HCT116 (cell line): ENCODE measurements around the gene GPR31. TPM values are rescaled to one million over a fixed set of nuclear protein-coding genes. Genes with fewer than 3 reads are reported as not detected.

Source experiments
- ATAC-seq: fragments of 200-7000 bp; cut with Tn5 transposase; 2 replicates; pipeline ENCODE4 v1.9.1; 2020; ENCODE audit warnings: mild to moderate bottlenecking, moderate library complexity
- BruUV-seq: library from RNA; stranded (reverse); fragments of 400-500 nt; replicated peaks from 2 replicates; lab custom pipeline; 2021; lab: Mats Ljungman, UMichigan
- CTCF ChIA-PET: fragments of 300-600 bp; sonication (Branson Sonifier 250); formaldehyde crosslinking; loops from one replicate; lab custom pipeline; 2021; ENCODE audit warnings: antibody characterized with exemption; lab: Charles Lee
- POLR2A ChIA-PET: fragments of 300-600, 350-600 bp; sonication (Branson Sonifier 250); formaldehyde crosslinking; loops from one replicate; lab custom pipeline; 2021; ENCODE audit warnings: antibody characterized with exemption; lab: Charles Lee
- RAD21 ChIA-PET, 2 experiments: fragments of 300-600 bp; sonication (Branson Sonifier 250); formaldehyde crosslinking; loops; one replicate each; lab custom pipeline; 2023; ENCODE audit warnings: low total read pairs in 2 of 2; ENCODE audit not compliant: uncharacterized antibody in 2 of 2, unreplicated experiment in 2 of 2, low non-redundant PET in 1 of 2; lab: Charles Lee
- DNase-seq: peaks from one replicate; pipeline ENCODE4 v3.0.0-alpha.2; 2010; ENCODE audit warnings: low read depth, low spot score
- H2AFZ ChIP-seq: fragments of 200-600 bp; shearing (Covaris generic), sonication (generic); 2 replicates; pipeline ENCODE4 v1.6.1; 2017; ENCODE audit warnings: low read depth, mixed run types, mixed read lengths, antibody characterized with exemption, low read length; ENCODE audit not compliant: poor library complexity, severe bottlenecking
- H3K27ac ChIP-seq: 2 replicates; pipeline ENCODE4 v1.5.1; 2012; ENCODE audit warnings: low read depth, low read length
- H3K27me3 ChIP-seq: fragments of 200-600 bp; sonication (generic); 2 replicates; pipeline ENCODE4 v1.6.1; 2016; ENCODE audit warnings: mixed run types, low read length, mixed read lengths; ENCODE audit not compliant: insufficient read depth
- H3K36me3 ChIP-seq, 2 experiments: fragments of 200-500 bp in 1 of 2; fragments of 200-600 bp in 1 of 2; sonication (Bioruptor generic) in 1 of 2; sonication (generic) in 1 of 2; 2 replicates each; pipeline versions ENCODE4 v1.5.1 to v1.6.1; 2014 to 2016; ENCODE audit warnings: low read length in 2 of 2, inconsistent platforms in 1 of 2, mixed read lengths in 1 of 2, mixed run types in 1 of 2; ENCODE audit not compliant: insufficient read depth in 2 of 2, control insufficient read depth in 1 of 2
- H3K4me1 ChIP-seq, 2 experiments: fragments of 200-600 bp in 1 of 2; sonication (generic) in 1 of 2; 2 replicates each; pipeline versions ENCODE4 v1.5.1 to v1.6.1; 2012 to 2017; ENCODE audit warnings: low read length in 2 of 2, inconsistent platforms in 1 of 2, mild to moderate bottlenecking in 1 of 2, mixed read lengths in 1 of 2, mixed run types in 1 of 2, moderate library complexity in 1 of 2; ENCODE audit not compliant: insufficient read depth in 2 of 2, control insufficient read depth in 1 of 2
- H3K4me2 ChIP-seq: fragments of 200-600 bp; sonication (generic); 2 replicates; pipeline ENCODE4 v1.6.1; 2017; ENCODE audit warnings: mixed run types, low read length, mixed read lengths
- H3K4me3 ChIP-seq, 2 experiments: fragments of 200-600 bp in 1 of 2; sonication (generic) in 1 of 2; replicated peaks in 1 of 2; 2 replicates each; pipeline ENCODE4 v1.5.1; 2011 to 2016; ENCODE audit warnings: low read length in 2 of 2, control low read depth in 1 of 2, low read depth in 1 of 2, mild to moderate bottlenecking in 1 of 2, mixed read lengths in 1 of 2, mixed run types in 1 of 2
- H3K79me2 ChIP-seq: fragments of 200-600 bp; sonication (generic); 2 replicates; pipeline ENCODE4 v1.6.1; 2017; ENCODE audit warnings: mild to moderate bottlenecking, mixed run types, low read length, moderate library complexity, mixed read lengths; ENCODE audit not compliant: insufficient read depth
- H3K9ac ChIP-seq: fragments of 200-600 bp; sonication (generic); 2 replicates; pipeline ENCODE4 v1.6.1; 2016; ENCODE audit warnings: low read length, mixed read lengths
- H3K9me2 ChIP-seq: fragments of 200-600 bp; sonication (generic), shearing (Covaris generic); 2 replicates; pipeline ENCODE4 v1.6.1; 2017; ENCODE audit warnings: mixed run types, mild to moderate bottlenecking, moderate library complexity; ENCODE audit not compliant: insufficient read depth
- H3K9me3 ChIP-seq, 2 experiments: fragments of 200-500 bp in 1 of 2; fragments of 200-600 bp in 1 of 2; sonication (Bioruptor generic) in 1 of 2; sonication (generic) in 1 of 2; 2 replicates each; pipeline ENCODE4 v1.6.1; 2014 to 2017; ENCODE audit warnings: low read length in 2 of 2, mixed read lengths in 2 of 2, inconsistent platforms in 1 of 2, low read depth in 1 of 2, mild to moderate bottlenecking in 1 of 2, mixed run types in 1 of 2, moderate library complexity in 1 of 2; ENCODE audit not compliant: control insufficient read depth in 1 of 2, insufficient read depth in 1 of 2
- H4K20me1 ChIP-seq: fragments of 200-600 bp; sonication (generic), shearing (Covaris generic); 2 replicates; pipeline ENCODE4 v1.6.1; 2017; ENCODE audit warnings: mixed run types, mild to moderate bottlenecking, moderate library complexity; ENCODE audit not compliant: insufficient read depth
- ATF3 ChIP-seq: IDR thresholded peaks from 2 replicates; pipeline ENCODE4 v1.6.1; 2012
- CBX3 ChIP-seq: IDR thresholded peaks from 2 replicates; pipeline ENCODE4 v1.6.1; 2012; ENCODE audit warnings: low read depth
- CEBPB ChIP-seq: IDR thresholded peaks from 2 replicates; pipeline ENCODE4 v1.6.1; 2012; ENCODE audit warnings: low read depth
- CTCF ChIP-seq, 3 experiments: fragments of 200-600 bp in 1 of 3; sonication (generic) in 1 of 3; IDR thresholded peaks in 2 of 3; conservative IDR thresholded peaks in 1 of 3; 2 replicates each; pipeline ENCODE4 v1.5.1; 2012 to 2017; ENCODE audit warnings: low read depth in 2 of 3, low read length in 2 of 3, antibody characterized with exemption in 1 of 3, borderline replicate concordance in 1 of 3, control low read depth in 1 of 3, mild to moderate bottlenecking in 1 of 3, mixed read lengths in 1 of 3, mixed run types in 1 of 3, moderate library complexity in 1 of 3; ENCODE audit not compliant: insufficient read depth in 1 of 3
- EGR1 ChIP-seq: IDR thresholded peaks from 2 replicates; pipeline ENCODE4 v1.6.1; 2012; ENCODE audit warnings: low read depth
- ELF1 ChIP-seq: IDR thresholded peaks from 2 replicates; pipeline ENCODE4 v1.6.1; 2012; ENCODE audit warnings: low read depth, borderline replicate concordance
- EZH2phosphoT487 ChIP-seq: fragments of 200-600 bp; IDR thresholded peaks from 2 replicates; pipeline ENCODE4 v1.6.1; 2018; ENCODE audit warnings: antibody characterized with exemption, borderline replicate concordance
- JUND ChIP-seq: IDR thresholded peaks from 2 replicates; pipeline ENCODE4 v1.6.1; 2012
- POLR2A ChIP-seq: IDR thresholded peaks from 2 replicates; pipeline ENCODE4 v1.7.0; 2011; ENCODE audit warnings: borderline replicate concordance; ENCODE audit not compliant: insufficient read depth, insufficient read length; ENCODE audit errors: extremely low read depth
- RAD21 ChIP-seq: IDR thresholded peaks from 2 replicates; pipeline ENCODE4 v1.6.1; 2012; ENCODE audit warnings: low read depth, mild to moderate bottlenecking
- REST ChIP-seq: IDR thresholded peaks from 2 replicates; pipeline ENCODE4 v1.6.1; 2012; ENCODE audit warnings: low read depth
- SIN3A ChIP-seq: IDR thresholded peaks from 2 replicates; pipeline ENCODE4 v1.6.1; 2012; ENCODE audit warnings: low read depth
- SP1 ChIP-seq: IDR thresholded peaks from 2 replicates; pipeline ENCODE4 v1.6.1; 2012; ENCODE audit warnings: low read depth
- SRF ChIP-seq: IDR thresholded peaks from 2 replicates; pipeline ENCODE4 v1.6.1; 2012; ENCODE audit warnings: low read depth
- TCF7L2 ChIP-seq: IDR thresholded peaks from 2 replicates; pipeline ENCODE4 v1.7.0; 2011; ENCODE audit warnings: borderline replicate concordance, inconsistent platforms; ENCODE audit not compliant: insufficient read depth, insufficient read length; ENCODE audit errors: extremely low read depth
- YY1 ChIP-seq: IDR thresholded peaks from 2 replicates; pipeline ENCODE4 v1.6.1; 2011; ENCODE audit warnings: low read length, low read depth, moderate library complexity, mild to moderate bottlenecking; ENCODE audit not compliant: insufficient replicate concordance; ENCODE audit errors: extremely low read depth
- ZBTB33 ChIP-seq: IDR thresholded peaks from 2 replicates; pipeline ENCODE4 v1.6.1; 2011; ENCODE audit warnings: mild to moderate bottlenecking, low read length, moderate library complexity; ENCODE audit not compliant: insufficient replicate concordance; ENCODE audit errors: extremely low read depth
- ZNF274 ChIP-seq: fragments of 200-500 bp; sonication (Bioruptor generic); IDR thresholded peaks from 2 replicates; pipeline ENCODE4 v1.6.1; 2014; ENCODE audit warnings: mild to moderate bottlenecking, low read depth, low read length, inconsistent platforms
- intact Hi-C: fragments of 100-400 bp; cut with micrococcal nuclease; formaldehyde crosslinking; loops from 2 replicates; pipeline ENCODE4 v1.10.0; 2022
- total RNA-seq: library from RNA; stranded (reverse); gene quantifications from one replicate; pipeline ENCODE4 v1.2.1, GENCODE V29; 2021; ENCODE audit not compliant: unreplicated experiment

Gene GPR31
- total RNA-seq, 1 experiment from 2014 or later: not detected

- Histone ChIP-seq H3K9me3 (no peaks in the 10 kb centered on the region), H3K9ac (no peak overlapping the region), H3K4me3 (no peak overlapping the region), H3K27ac (no peak overlapping the region), H3K79me2 (no peaks in the 10 kb centered on the region), H2AFZ (no peak overlapping the region), H3K4me2 (no peak overlapping the region), H3K27me3 (peaks cover 6% of the 10 kb centered on the region; the same call in 1 of the 2 replicates), H3K36me3 (no peaks in the 10 kb centered on the region), H3K9me2 (no peaks in the 10 kb centered on the region), H3K4me1 (no peaks in the 10 kb centered on the region), H4K20me1 (no peaks in the 10 kb centered on the region)
- intact Hi-C loops: no loop called here
- no TSS peak for BruUV-seq
- ChIA-PET POLR2A (no interaction called here), CTCF (no interaction called here), RAD21 (no interaction called here)
- DNase-seq (no peak), ATAC-seq (no peak)
- TF ChIP-seq SIN3A (no peak), EZH2phosphoT487 (no peak), ZNF274 (no peak), CEBPB (no peak), RAD21 (no peak), CBX3 (no peak), REST (no peak), SRF (no peak), ELF1 (no peak), SP1 (no peak), CTCF (IDR thresholded peaks at IDR 0.05 in 2 of 3, conservative IDR thresholded peaks at IDR 0.05 in 1 of 3; ENCODE audit: borderline replicate concordance in 1 of 3, insufficient read depth in 1 of 3, low read depth in 2 of 3, low read length in 2 of 3) (no peak), ZBTB33 (no peak), ATF3 (no peak), YY1 (no peak), JUND (no peak), TCF7L2 (no peak), POLR2A (no peak), EGR1 (no peak)
Observed at GRCh38 chr6:167136376-167136775, 21.4 kb downstream of the GPR31 start.
